ENCODE measurements around the gene UTY. TPM values are rescaled to one million over a fixed set of nuclear protein-coding genes. Genes with fewer than 3 reads are reported as not detected.
"Not testable (repeated sequence)": the region's sequence is repeated elsewhere in the genome, so short reads cannot be mapped to it uniquely, and the experiment has no call there.

Gene UTY
- total RNA-seq, 1 donor from 2014 or later, result 8.8 TPM

GRCh38 chrY:13337934-13338333 lies 141.9 kb downstream of the UTY start:
- no peak for DNase-seq (ENCODE audit: missing footprints)
- intact Hi-C loops (cut with DNase I), result no loop called here
- no peak for ATAC-seq

- DNase-seq (ENCODE audit: missing footprints), result no peak
- intact Hi-C loops (cut with DNase I), result no loop called here
- no peak for ATAC-seq
Measured at GRCh38 chrY:13333791-13334190, 146.0 kb downstream of the UTY start.

- ATAC-seq (no peak), DNase-seq (ENCODE audit: missing footprints) (no peak)
- intact Hi-C loops (cut with DNase I), result no loop called here
Measured at GRCh38 chrY:13330651-13331050, 149.2 kb downstream of the UTY start.

- intact Hi-C loops (cut with DNase I), result no loop called here
- no peak for ATAC-seq
- DNase-seq (ENCODE audit: missing footprints), result no peak
Measured at GRCh38 chrY:13312966-13313365, 166.9 kb downstream of the UTY start.

- intact Hi-C loops (cut with DNase I), result no loop called here
- ATAC-seq (no peak), DNase-seq (ENCODE audit: missing footprints) (no peak)
Measured at GRCh38 chrY:13307959-13308358, 171.9 kb downstream of the UTY start.

GRCh38 chrY:13300795-13301194 lies 179.0 kb downstream of the UTY start:
- intact Hi-C loops (cut with DNase I), result no loop called here
- ATAC-seq, result no peak
- no peak for DNase-seq (ENCODE audit: missing footprints)

GRCh38 chrY:13299411-13299810 lies 180.4 kb downstream of the UTY start:
- DNase-seq (ENCODE audit: missing footprints) (no peak), ATAC-seq (no peak)
- intact Hi-C loops (cut with DNase I), result no loop called here

GRCh38 chrY:13296176-13296890 lies 183.5 kb downstream of the UTY start:
- intact Hi-C loops (cut with DNase I), result no loop called here
- ATAC-seq (no peak), DNase-seq (ENCODE audit: missing footprints) (no peak)

- ATAC-seq (no peak), DNase-seq (ENCODE audit: missing footprints) (no peak)
- intact Hi-C loops (cut with DNase I), result no loop called here
Measured at GRCh38 chrY:13295026-13295425, 184.8 kb downstream of the UTY start.

GRCh38 chrY:13291199-13291598 lies 188.6 kb downstream of the UTY start:
- no peak for DNase-seq (ENCODE audit: missing footprints)
- ATAC-seq, result no peak
- intact Hi-C loops (cut with DNase I), result no loop called here

GRCh38 chrY:13282151-13283054 lies 197.4 kb downstream of the UTY start:
- ATAC-seq, result peak; percentile 72
- intact Hi-C loops (cut with DNase I), result not testable (repeated sequence)
- peak; percentile 69 for DNase-seq (ENCODE audit: missing footprints)

- intact Hi-C loops (cut with DNase I), result no loop called here
- DNase-seq (ENCODE audit: missing footprints) (no peak), ATAC-seq (no peak)
Measured at GRCh38 chrY:13279561-13279960, 200.3 kb downstream of the UTY start.

GRCh38 chrY:13271706-13272105 lies 208.1 kb downstream of the UTY start:
- DNase-seq (ENCODE audit: missing footprints) (no peak), ATAC-seq (no peak)
- intact Hi-C loops (cut with DNase I), result no loop called here

GRCh38 chrY:13253941-13254440 lies 225.8 kb downstream of the UTY start:
- intact Hi-C loops (cut with DNase I); ATAC-seq; DNase-seq (ENCODE audit: missing footprints): not testable (repeated sequence)

- DNase-seq (ENCODE audit: missing footprints) (no peak), ATAC-seq (no peak)
- intact Hi-C loops (cut with DNase I), result no loop called here
Measured at GRCh38 chrY:13250421-13250820, 229.4 kb downstream of the UTY start.

GRCh38 chrY:13243716-13244115 lies 236.1 kb downstream of the UTY start:
- intact Hi-C loops (cut with DNase I), result no loop called here
- no peak for ATAC-seq
- no peak for DNase-seq (ENCODE audit: missing footprints)

GRCh38 chrY:13233901-13234300 lies 245.9 kb downstream of the UTY start:
- DNase-seq (ENCODE audit: missing footprints) (peak; percentile 76), ATAC-seq (peak; percentile 89)
- intact Hi-C loops (cut with DNase I), result no loop called here

GRCh38 chrY:13233118-13233517 lies 246.7 kb downstream of the UTY start:
- DNase-seq (ENCODE audit: missing footprints) (no peak), ATAC-seq (peak; percentile 50)
- intact Hi-C loops (cut with DNase I), result no loop called here

- intact Hi-C loops (cut with DNase I), result no loop called here
- DNase-seq (ENCODE audit: missing footprints), result no peak
- ATAC-seq, result no peak
Measured at GRCh38 chrY:13227354-13227953, 252.4 kb downstream of the UTY start.
